DMS53 treated with DMSO at 0.1 percent for 48 hours (cell line): ENCODE results near the gene GNRH2.
"Not testable (repeated sequence)": the region's sequence is repeated elsewhere in the genome, so short reads cannot be mapped to it uniquely, and the experiment has no call there.

Experiments used
- DNase-seq: peaks from one replicate; lab custom pipeline; 2025; ENCODE audit not compliant: unreplicated experiment; lab: John Stamatoyannopoulos, UW

GNRH2 gene

DNA sequence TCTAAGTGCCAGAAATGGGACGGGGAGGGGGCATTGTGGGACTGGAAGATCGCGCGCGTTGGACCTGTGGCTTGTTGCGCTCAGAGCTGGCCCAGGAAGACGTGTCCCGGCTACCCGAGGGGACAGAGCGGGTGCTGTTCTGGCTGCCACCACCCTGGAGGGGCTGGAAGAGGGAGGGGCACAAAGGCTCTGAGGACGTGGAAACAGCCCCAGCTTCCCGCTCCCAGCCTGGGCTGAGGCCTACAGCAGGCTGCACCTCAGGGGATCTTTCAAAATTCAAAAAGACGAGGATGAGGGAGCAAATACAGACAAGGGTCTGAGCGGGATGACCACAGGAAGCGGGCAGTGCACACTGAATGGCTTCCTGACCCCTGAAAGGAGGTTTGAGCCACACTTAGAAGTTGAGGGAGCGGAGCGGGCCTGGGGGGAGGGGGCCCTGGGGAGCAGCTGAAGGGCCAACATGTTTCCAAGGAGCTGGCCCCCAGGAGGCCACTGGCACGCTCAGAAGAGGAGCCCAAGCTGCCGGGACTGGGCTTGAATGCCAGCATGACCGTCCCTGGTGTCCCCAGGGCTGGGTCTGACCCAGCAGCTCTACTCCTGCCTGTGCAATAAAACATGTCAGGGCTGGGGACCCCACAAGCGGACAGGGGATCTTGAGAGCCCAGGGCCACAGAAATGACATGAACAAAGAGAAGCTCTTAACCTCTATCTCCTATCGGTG lies 29.3 kb downstream of the GNRH2 start:
- no peak for DNase-seq

DNA sequence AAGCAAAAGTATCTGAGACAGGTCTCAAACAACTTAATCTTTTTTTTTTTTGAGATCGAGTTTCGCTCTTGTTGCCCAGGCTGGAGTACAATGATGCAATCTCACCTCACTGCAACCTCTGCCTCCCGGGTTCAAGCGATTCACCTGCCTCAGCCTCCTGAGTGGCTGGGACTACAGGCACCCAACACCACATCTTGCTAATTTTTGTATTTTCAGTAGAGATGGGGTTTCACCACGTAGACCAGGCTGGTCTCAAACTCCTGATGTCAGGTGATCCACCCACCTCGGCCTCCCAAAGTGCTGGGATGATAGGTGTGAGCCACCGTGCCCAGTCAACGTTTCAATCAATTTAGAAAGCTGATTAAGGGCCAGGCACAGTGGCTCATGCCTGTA lies 29.8 kb downstream of the GNRH2 start:
- DNase-seq = not testable (repeated sequence)

DNA sequence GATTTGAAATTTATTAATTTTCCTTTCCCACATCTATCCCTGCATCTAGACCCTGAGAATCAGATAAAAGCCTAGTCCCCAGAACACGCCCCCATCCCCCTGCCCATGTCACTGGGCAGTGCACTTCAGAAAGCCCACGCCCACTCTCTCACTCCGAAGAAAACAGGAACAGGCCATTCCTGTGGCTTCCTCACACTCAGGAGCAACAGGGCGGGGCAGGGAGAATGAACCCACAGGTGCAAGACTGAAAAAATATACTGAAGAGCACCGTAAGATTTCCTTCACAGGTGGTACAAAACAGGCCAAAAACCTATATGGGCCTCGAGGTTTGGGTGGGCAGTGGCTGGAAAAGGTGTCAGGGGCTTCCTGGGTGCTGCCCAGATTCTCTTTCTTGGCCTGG lies 31.4 kb downstream of the GNRH2 start:
- no peak for DNase-seq

DNA sequence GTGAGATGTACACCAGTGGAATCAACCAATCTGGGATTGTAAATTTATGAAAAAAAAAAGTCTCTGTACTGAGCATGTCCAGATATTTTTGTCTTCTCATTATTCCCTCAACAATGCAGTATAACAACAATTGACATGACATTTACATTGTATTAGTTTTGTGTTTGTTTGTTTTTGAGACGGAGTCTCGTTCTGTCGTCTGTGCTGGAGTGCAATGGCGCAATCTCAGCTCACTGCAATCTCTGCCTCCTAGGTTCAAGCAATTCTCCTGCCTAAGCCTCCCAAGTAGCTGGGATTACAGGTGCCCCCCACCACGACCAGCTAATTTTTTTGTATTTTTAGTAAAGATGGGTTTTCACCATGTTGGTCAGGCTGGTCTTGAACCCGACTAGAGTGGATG lies 31.9 kb downstream of the GNRH2 start:
- DNase-seq = not testable (repeated sequence)

DNA sequence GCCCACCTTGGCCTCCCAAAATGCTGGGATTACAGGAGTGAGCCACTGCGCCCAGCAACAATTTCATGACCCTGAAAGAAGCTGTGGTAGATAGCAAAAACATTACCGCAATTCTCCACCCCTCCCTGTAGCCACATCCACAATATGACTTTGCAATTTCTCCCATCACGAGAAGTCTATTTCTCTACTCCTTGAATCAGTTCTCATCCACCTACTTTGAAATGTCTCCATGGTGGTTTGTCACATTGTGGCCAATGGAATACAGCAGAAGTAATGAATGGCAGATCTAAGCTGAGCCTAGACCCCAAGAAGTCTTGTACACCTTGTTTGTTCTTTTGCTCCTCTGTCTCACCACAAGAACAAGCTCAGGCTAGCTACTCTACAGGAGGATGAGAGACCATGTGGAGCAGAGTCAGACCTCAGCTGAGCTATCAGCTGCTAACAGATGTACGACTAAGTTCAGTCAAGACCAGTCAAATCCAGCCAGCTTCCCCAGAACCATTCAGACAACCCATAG lies 34.3 kb downstream of the GNRH2 start:
- DNase-seq = no peak

DNA sequence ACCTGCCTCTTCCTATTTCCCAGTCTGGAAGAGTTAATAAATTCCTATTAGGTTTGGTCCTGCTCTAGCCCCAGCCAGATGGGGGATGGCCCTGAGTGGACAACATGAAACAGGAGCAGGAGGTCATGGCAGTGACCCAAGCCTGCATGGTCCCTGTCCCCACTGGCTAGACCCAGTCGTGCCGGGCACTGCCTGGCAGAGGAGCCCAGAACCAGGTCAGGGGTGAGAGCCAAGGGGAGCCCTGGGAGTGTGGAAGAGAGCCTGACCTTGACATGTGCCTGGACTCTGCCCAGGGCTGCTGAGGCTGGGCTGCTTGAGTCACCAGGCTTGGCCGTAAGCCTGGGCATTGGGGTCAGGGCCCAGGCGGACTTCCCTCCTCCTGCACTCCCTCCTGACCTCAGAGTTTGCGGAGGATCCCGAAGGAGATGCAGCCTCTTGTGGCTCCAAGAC lies 37.5 kb downstream of the GNRH2 start:
- no peak for DNase-seq

DNA sequence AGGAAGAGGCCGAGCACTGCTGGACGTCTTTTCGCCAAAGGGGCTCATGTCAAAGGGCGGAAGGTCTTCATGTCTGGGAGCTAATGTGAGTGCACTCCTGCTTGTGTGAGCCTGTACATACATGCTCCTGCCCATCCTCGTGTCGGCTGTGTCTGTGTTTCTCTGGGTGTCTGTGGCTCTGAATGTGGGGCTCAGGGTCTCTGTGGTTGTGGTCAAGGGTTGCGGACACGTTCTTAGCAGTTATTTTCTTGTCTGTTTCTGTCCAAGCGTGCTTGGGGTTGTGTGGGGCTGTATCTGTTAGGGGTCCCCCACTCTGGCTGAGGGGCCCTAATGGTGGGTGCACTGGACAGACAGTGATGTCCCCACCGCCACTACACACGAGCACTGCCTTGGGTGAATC lies 38.2 kb downstream of the GNRH2 start:
- DNase-seq = no peak

DNA sequence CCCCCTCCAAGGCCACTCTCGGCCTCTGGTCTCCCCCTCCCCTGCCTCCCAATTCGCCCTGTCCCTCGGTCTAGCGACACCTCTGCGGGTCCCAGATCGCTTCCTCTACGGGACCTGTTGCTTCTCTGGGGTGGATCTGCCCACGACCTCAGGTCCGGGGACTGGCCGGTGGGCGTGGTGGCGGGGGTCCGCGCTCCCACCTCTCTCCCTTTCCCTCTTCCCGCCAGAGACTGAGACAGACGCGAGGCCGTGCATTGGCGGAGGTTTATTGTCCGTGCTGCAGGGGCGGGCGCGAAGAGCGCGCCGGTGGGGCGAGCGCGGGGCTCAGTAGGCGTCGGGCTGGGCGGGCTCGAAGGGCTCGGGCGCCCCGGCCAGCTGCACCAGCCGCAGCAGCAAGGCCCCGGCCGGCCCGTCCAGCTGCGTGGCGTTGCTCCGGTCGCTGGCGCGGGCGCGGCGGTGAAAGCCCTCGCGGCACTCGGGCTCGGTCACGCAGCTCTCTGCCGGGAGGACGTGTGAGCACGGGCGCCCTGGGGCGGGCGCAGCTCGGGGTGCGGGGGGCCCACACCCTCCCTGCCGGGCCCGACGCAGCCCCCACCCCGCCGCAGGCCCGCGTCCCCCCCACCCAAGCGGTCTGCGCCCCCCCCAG lies 39.0 kb downstream of the GNRH2 start:
- no peak for DNase-seq

DNA sequence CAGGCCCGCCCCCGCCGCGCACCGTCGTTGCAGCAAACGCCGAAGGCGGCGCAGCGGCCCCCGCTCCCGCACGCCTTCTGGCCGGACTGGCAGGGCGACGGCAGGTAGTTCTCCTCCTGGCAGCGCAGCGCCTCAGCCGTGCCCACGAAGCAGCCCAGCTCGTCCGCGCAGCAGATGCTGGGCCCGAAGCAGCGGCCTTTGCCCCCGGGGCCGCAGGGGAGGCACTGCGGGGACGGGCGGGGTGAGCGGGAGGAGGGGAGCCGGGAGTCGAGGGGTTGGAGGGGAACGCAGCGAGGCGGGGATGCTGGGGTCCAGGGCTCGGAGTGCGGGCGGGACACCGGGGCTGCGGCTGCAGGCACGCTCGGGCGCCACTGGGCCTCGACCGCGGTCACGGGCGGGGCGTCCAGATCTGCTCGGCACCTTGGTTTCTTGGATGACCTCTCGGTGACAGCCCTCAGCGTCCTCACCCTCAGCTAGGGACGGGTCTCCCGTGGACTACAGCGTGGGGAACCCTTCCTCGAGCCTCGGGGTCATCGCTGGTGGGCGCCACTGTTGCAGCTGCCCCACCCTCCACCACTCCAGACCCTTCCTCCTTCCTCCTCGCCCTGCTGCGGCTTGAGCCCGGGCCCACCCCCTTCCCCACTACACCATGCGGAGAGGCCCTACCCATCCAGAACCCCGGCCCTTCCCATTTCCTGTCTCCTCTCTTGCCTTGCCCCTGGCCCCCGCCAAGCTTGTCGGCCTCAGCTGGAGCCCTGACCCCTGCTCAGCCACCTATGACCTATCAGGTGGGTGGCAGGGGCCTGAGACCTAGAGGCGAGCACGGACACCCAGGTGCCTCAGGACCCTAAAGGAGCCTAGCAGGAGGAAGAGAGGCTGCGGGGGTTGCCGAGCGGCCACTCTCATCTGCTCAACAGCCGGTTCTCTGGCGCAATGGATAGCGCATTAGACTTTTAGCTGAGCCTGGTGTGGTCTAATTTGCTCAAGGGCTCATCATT lies 39.8 kb downstream of the GNRH2 start:
- no peak for DNase-seq

DNA sequence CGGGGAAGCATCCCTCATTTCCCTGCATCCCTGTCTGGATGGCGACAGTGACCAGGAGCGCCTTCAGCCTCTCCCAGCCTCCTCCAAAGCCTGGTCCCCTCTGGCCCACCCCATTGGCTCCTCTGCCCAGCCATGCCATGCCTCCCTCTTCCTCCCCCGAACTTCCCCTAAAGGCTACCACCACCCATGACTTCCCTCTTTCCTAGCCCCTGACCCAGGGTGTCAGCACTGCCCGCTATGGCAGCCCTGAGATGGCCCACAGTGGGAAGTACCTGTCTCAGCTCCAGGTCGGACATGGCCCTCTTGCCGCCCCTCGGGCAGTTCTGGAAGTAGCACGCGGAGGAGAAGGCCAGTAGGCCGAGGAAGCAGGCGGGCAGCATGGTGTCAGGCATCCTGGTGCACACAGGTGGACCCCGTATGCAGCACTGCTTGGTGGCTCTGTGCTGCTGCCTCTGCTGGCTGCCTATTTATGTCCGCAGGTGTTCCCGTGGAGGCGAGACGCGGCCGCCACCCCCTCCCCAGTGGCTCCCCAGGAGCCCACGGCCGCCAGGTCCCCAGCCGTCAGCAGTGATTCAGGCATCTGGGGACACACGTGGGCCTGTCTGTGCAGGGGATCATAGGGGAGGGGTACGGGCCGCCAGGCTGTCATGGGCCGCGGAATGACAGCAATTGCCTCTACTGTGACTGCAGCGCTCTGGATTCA lies 41.0 kb downstream of the GNRH2 start, which contains the start of gene AVP:
TSS of gene AVP (minus strand) at position 442 of the 703 bp plus-strand sequence. CDS start at position 392, 50 bp downstream.
- DNase-seq = no peak

DNA sequence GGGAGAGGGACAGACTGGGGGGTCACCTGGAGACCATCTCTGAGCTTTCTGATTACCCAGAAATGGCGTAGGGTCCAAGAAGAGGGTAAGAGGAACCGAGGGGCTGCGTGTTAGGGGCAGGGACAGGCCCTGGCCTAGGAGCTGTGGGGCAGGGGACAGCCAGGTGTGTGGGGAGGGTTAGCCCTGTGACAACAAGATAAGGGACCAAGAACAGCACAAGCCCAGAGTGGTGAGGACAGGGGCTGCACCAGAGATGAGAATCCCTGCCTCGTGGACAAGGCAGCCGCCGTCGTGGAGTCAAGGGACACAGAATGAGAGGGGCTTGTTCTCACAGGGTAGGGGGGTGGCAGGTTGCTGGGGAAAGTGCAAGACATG lies 41.6 kb downstream of the GNRH2 start:
- no peak for DNase-seq

DNA sequence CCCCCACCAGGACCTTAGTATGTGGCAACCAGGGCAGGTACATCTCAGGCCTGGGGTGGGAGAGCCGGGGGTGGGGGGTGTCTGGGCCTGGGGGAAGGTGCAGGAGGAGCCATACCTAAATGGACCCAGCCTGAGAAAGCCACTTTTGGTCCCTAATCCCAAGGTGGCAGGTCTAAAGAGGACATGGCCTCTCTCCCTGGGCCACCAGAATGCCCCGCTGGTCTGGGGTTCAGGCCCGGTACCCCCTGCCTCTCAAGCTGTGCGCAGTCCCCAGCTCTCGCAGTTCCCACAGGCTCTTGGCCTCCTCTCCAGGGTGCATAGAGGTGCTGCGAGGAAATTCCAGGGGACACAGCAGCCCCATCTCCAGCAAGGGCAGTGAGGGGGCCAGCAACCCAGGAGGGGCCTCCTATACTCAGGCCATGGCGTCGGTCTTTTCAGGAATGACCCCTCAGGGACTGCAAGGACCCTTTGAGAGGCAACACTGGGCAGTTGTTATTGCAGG lies 42.2 kb downstream of the GNRH2 start:
- no peak for DNase-seq

DNA sequence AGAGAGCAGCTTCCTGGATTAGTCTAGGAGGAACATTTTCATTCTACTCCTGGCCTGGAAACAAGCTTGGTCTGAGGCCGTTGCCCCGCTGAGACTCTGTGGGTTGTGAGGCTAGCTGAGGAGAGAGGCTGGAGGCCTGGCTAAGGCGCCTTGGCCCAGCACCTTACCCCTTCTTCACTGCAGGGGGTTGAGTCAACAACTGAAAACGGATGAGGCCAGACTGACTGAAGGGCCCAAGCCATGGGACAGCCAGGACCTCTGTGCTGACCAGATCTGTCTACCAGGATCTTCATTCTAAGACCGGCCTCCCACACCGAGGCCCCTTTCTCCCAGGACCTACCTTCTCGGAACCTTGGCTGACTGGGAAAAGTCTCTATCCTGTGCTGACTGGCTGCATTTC lies 44.6 kb downstream of the GNRH2 start:
- DNase-seq = no peak

DNA sequence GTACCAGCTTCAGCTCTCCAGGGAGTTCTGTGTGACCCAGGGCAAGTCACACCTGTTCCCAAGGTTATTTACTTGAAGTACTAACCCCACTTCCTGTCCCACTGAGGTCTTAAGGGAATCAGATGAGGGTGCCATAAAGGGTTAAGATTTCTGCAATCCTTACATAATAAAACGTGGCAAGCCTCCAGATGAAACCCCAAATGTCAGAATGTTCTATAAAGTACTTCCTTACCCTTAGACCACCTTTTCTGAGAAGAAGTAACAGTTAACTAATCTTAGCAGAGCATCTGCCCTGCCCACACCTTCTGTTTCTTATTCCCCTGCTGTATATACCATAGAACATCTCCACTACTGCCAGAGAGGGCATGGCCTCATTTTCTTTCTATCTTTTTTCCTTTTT lies 47.1 kb downstream of the GNRH2 start:
- no peak for DNase-seq

DNA sequence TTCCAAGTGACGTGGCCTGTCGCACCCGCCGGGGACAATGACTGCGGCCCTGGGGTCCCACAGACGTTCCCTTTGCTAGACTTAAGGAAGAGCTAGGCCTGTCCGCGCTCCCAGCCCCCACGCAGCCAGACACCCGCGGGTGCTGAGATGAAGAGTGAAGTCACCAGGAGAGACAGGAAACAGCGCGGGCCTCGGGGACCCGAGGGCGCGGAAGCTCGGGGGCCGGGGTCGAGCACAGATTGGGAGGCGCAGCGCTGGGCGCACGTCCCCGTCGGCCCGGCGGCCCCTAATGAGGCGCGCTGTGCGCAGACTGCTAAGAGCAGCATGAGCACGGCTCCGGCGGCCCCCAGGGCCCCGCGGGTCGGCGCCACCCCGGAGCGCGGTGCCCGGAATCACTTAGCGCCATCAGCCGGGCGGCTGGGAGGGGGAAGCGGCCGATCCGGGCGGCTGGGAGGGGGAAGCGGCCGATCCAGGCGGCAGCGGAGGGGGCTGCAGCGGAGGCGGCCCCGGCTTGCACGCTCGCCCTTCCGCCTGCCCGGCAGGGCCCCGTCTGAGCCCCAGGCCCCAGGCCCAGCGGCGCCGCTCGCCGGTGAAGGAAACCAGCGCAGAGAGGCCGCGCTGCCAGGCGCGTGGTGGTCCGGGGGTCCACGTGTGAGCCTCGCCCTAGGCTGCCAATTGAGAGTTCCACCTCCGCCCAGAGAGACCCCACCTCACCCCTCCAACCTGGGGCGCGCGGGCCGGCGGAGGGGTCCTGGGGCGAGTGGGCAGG lies 49.4 kb downstream of the GNRH2 start:
- no peak for DNase-seq

DNA sequence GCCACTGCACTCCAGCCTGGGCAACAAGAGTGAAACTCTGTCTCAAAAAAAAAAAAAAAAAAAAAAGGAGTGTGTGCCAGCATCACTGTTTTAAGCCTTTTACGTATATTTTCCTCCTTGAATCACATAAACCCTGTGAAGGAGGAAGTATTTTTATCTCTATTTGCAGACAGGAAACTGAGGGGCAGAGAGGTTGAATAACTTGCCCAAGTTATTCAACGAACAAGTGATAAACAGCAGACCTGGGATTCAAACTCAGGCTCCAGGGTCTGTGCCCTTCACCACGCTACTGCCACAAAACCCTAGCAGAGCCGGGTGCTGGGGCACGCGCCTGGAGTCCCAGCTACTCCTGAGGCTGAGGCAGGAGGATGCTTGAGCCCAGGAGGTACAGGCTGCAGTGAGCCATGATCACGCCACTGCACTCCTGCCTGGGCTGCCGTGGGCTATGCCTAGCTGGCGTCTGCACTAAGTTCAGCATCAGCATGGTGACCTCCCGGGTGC lies 50.5 kb downstream of the GNRH2 start:
- DNase-seq = no peak

DNA sequence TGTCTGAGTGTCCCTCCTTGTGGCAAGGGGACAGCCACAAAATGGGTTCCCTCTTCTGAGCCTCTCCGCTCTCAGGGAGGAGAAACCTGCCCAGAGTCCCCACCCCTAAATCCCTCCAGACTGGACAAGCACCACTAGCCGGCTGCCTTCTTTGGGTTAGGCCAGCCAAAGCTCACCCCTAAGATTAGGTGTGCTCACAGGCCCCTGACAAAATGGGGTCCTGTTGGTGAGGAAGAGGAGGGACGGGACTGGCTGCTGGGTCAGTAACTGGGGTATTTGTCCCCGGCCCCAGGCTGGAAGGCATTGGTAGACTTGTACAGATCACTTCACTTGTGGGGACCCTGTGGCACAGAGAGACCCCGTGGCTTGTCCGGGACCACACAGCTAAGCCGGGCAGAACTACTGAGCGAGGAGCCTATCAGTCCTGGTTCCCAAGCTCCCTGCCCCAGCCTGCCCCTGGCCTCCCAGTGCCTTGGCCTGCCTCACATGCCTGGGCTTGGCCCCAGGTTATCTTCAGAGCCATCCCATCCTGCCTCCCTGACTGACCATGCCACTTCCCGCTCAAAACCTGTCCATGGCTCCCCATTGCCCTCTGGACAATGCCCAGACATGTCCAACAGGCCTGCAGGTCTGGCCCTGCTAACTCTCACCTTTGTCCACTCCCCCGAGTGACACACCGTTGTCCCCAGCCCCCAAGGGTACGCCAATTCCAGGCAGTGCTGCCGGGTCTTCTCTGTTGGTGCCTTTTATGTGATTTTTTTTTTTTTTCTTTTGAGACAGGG lies 51.6 kb downstream of the GNRH2 start:
- DNase-seq = no peak
